ENCODE data around the gene SLC36A2. TPM values are rescaled to one million over a fixed set of nuclear protein-coding genes. Genes with fewer than 3 reads are reported as not detected.

Gene SLC36A2
- total RNA-seq, 2 donors from 2014 or later: not detected

GRCh38 chr5:151351671-151352070 lies 4.3 kb upstream of the SLC36A2 start:
- H3K27ac Mint-ChIP-seq: no peak overlapping the region
- DNase-seq: no peak
- no peaks in the 10 kb centered on the region for H3K4me1 Mint-ChIP-seq
- peaks cover 49% of the 10 kb centered on the region for H3K27me3 Mint-ChIP-seq
- H3K4me3 Mint-ChIP-seq: no peak overlapping the region
- H3K9me3 ChIP-seq (ENCODE audit: control insufficient read depth, low read length, poor library complexity, severe bottlenecking): no peaks in the 10 kb centered on the region
- ATAC-seq: no peak
- peaks cover 2% of the 10 kb centered on the region for H3K36me3 Mint-ChIP-seq (ENCODE audit: low read depth)

- Mint-ChIP-seq H3K27me3 (peaks cover 62% of the 10 kb centered on the region), H3K4me1 (no peaks in the 10 kb centered on the region), H3K4me3 (no peak overlapping the region), H3K36me3 (ENCODE audit: low read depth) (peaks cover 2% of the 10 kb centered on the region), H3K27ac (no peak overlapping the region)
- no peaks in the 10 kb centered on the region for H3K9me3 ChIP-seq (ENCODE audit: control insufficient read depth, low read length, poor library complexity, severe bottlenecking)
- DNase-seq (no peak), ATAC-seq (no peak)
These were observed 1.4 kb upstream of the SLC36A2 start for GRCh38 chr5:151348789-151349188.

DNA sequence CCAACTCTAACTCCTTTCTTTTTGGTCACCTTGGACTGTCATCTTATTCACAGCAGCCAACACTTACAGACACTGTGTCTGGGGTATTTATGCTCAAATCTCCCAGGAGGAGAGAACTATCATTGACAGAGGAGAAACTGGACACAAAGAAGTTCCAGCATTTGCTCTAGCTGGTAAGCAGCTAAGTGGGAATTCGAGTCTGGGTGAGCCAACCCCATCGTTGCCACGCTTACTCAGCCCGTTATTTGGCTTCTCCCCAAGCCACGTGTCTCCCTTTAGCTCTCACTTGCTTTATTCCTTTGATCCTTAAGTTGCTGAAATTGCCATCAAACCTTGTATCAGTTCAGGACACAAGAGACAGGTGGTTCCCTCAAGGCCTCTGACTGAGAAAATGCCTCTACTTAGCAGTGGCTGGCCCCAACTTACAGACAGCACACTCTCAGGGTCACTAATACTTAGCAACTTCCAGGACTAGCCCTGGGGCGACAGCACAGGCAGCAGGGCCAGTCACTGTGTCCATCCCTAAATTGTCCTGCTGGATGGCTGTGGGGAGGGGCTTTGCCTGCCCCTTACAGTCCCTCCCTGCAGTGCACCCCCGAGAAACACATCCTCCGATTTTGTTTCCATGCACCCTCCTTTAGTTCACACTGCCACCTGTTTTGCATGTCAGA lies 1.4 kb downstream of the SLC36A2 start:
- DNase-seq: no peak
- no peaks in the 10 kb centered on the region for H3K36me3 Mint-ChIP-seq (ENCODE audit: low read depth)
- H3K9me3 ChIP-seq (ENCODE audit: control insufficient read depth, low read length, poor library complexity, severe bottlenecking): no peaks in the 10 kb centered on the region
- no peak for ATAC-seq
- peaks cover 84% of the 10 kb centered on the region for H3K27me3 Mint-ChIP-seq
- no peak overlapping the region for H3K4me3 Mint-ChIP-seq
- H3K27ac Mint-ChIP-seq: no peak overlapping the region
- H3K4me1 Mint-ChIP-seq: no peaks in the 10 kb centered on the region

DNA sequence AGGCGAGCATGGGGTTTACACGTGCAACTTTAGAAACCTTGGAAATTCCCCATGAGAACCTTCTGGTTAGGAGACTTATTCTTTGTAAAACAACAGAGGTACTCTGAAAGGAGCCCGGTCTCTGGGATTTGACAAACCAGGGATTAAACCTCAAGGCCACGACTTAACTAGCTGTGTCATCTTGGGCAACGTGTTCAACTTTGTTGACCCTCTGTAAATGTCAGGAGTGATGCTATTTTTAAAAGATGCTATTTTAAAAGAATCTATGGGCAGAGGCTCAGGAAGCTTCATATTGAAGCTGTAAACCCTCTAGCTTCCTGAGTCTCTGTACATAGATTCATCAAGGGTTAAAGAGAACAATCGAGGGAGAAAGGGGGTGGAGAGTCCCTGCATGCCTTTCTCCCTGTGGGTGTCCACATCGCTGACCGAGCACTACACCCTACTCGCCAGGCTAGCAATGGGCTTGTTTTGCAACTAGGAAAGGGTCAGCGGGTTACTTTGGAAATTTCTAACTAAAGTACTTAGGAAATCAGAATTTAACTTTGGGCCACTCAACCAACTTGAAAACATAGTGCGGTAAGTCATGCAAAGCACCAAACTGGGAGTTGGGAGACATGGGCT lies 2.1 kb downstream of the SLC36A2 start:
- no peak for DNase-seq

GRCh38 chr5:151344088-151344487 lies 3.3 kb downstream of the SLC36A2 start:
- no peaks in the 10 kb centered on the region for H3K9me3 ChIP-seq (ENCODE audit: control insufficient read depth, low read length, poor library complexity, severe bottlenecking)
- no peak overlapping the region for H3K4me3 Mint-ChIP-seq
- no peaks in the 10 kb centered on the region for H3K36me3 Mint-ChIP-seq (ENCODE audit: low read depth)
- H3K27me3 Mint-ChIP-seq: peaks cover 74% of the 10 kb centered on the region
- H3K27ac Mint-ChIP-seq: no peak overlapping the region
- no peak for DNase-seq
- no peaks in the 10 kb centered on the region for H3K4me1 Mint-ChIP-seq
- no peak for ATAC-seq

More for the DNA sequence above, 2.1 kb downstream of the SLC36A2 start:
- no peaks in the 10 kb centered on the region for H3K36me3 Mint-ChIP-seq (ENCODE audit: low read depth)
- peaks cover 81% of the 10 kb centered on the region for H3K27me3 Mint-ChIP-seq
- H3K9me3 ChIP-seq (ENCODE audit: control insufficient read depth, low read length, poor library complexity, severe bottlenecking): no peaks in the 10 kb centered on the region
- ATAC-seq: no peak
- H3K4me3 Mint-ChIP-seq: no peak overlapping the region
- H3K4me1 Mint-ChIP-seq: no peaks in the 10 kb centered on the region
- H3K27ac Mint-ChIP-seq: no peak overlapping the region

DNA sequence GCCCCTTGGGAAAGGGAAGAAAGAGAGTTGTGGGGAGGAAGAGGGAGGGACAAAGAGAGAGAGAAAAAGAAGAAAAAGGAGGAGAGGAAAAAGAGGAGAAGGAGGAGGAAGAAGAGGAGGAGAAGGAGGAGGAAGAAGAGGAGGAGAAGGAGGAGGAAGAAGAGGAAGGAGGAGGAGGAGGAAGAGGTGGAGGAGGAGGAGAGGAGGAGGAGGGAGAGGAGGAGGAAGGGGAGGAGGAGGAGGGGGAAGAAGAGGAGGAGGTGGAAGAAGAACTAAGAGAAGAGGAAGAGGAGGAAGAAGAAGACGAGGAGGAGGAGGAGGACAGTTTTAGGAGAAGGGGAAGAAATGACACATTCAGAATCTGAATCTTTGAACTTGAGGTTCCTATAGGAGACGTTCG lies 7.4 kb downstream of the SLC36A2 start:
- ATAC-seq (no peak), DNase-seq (no peak)
- no peak overlapping the region for H3K27ac Mint-ChIP-seq
- H3K4me1 Mint-ChIP-seq: no peaks in the 10 kb centered on the region
- H3K9me3 ChIP-seq (ENCODE audit: control insufficient read depth, low read length, poor library complexity, severe bottlenecking): no peaks in the 10 kb centered on the region
- no peak overlapping the region for H3K4me3 Mint-ChIP-seq
- H3K27me3 Mint-ChIP-seq: peaks cover 52% of the 10 kb centered on the region
- no peaks in the 10 kb centered on the region for H3K36me3 Mint-ChIP-seq (ENCODE audit: low read depth)

DNA sequence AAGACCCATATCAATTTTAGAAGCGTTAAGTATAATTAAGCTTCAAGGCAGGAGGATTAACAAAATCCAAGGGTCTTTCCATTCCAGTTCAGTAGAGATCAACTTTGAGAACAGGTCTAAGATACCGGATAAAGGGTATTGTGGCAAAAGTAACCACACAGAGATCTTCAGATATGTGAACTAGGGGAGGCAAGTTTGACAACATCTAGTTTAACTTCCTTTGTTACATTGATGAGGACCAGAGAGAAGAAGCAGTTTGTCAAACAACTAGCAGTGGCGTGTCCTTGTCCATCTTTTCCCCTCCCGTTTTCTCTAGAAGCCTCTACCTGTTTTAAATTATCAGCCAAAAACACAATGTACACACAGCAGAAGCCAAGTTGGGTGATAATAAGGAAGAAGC lies 8.6 kb downstream of the SLC36A2 start:
- DNase-seq: no peak

DNA sequence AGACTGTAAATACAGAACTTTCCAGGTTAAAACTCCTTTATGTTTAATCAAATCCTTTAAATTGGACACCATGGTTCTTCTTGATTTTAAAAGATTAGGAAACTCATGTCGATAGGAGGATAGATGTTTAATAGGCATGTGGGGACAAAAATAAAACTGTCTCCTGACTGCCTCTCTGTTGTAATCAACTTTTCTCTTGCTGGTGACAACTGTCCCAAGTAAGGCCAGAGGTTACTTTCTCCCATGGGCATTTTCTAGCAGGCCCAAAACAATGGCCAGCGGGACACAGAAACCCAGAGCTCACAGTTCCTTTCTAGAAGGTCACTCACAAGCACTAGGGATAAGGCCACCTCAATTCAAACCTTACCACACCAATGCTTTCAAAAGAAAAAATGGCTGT lies 14.5 kb downstream of the SLC36A2 start:
- no peaks in the 10 kb centered on the region for H3K9me3 ChIP-seq (ENCODE audit: control insufficient read depth, low read length, poor library complexity, severe bottlenecking)
- no peak for ATAC-seq
- DNase-seq: no peak
- Mint-ChIP-seq H3K27ac (no peak overlapping the region), H3K36me3 (ENCODE audit: low read depth) (no peaks in the 10 kb centered on the region), H3K4me1 (no peaks in the 10 kb centered on the region), H3K4me3 (no peak overlapping the region), H3K27me3 (peaks cover 20% of the 10 kb centered on the region)

More for the DNA sequence above, 8.6 kb downstream of the SLC36A2 start:
- ATAC-seq: no peak
- Mint-ChIP-seq H3K36me3 (ENCODE audit: low read depth) (no peaks in the 10 kb centered on the region), H3K27me3 (peaks cover 43% of the 10 kb centered on the region), H3K27ac (no peak overlapping the region), H3K4me3 (no peak overlapping the region), H3K4me1 (no peaks in the 10 kb centered on the region)
- H3K9me3 ChIP-seq (ENCODE audit: control insufficient read depth, low read length, poor library complexity, severe bottlenecking): no peaks in the 10 kb centered on the region

GRCh38 chr5:151328734-151329133 lies 18.6 kb downstream of the SLC36A2 start:
- H3K27me3 Mint-ChIP-seq: peaks cover 32% of the 10 kb centered on the region
- ATAC-seq: no peak
- no peak overlapping the region for H3K4me3 Mint-ChIP-seq
- no peak for DNase-seq
- peaks cover 2% of the 10 kb centered on the region for H3K36me3 Mint-ChIP-seq (ENCODE audit: low read depth)
- H3K9me3 ChIP-seq (ENCODE audit: control insufficient read depth, low read length, poor library complexity, severe bottlenecking): no peaks in the 10 kb centered on the region
- H3K4me1 Mint-ChIP-seq: no peaks in the 10 kb centered on the region
- H3K27ac Mint-ChIP-seq: no peak overlapping the region

- peaks cover 2% of the 10 kb centered on the region for H3K36me3 Mint-ChIP-seq (ENCODE audit: low read depth)
- DNase-seq: no peak
- peaks cover 36% of the 10 kb centered on the region for H3K27me3 Mint-ChIP-seq
- no peaks in the 10 kb centered on the region for H3K4me1 Mint-ChIP-seq
- H3K27ac Mint-ChIP-seq: no peak overlapping the region
- no peaks in the 10 kb centered on the region for H3K9me3 ChIP-seq (ENCODE audit: control insufficient read depth, low read length, poor library complexity, severe bottlenecking)
- no peak for ATAC-seq
- no peak overlapping the region for H3K4me3 Mint-ChIP-seq
These were observed 19.8 kb downstream of the SLC36A2 start for GRCh38 chr5:151327585-151327984.

DNA sequence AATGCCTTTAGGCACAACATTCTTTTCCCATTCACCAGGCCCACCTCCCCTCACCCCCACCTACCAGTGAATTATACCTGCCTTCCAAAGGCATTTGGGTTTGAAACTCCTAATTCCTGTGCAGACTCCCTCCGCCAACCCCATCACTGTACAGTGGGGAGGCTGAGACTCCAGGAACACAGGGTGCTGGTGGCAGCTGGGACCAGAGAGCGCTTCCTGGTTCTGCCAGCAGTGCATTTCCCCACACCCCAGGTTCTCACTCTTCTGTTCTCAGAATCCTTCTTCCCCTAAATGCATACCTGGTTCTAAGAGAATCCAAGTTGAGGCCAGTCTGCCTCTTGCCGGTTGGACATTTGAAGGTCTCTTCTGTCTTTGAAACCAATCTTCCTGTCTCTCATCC lies 21.1 kb downstream of the SLC36A2 start:
- no peaks in the 10 kb centered on the region for H3K9me3 ChIP-seq (ENCODE audit: control insufficient read depth, low read length, poor library complexity, severe bottlenecking)
- Mint-ChIP-seq H3K4me3 (no peak overlapping the region), H3K27me3 (peaks cover 36% of the 10 kb centered on the region), H3K36me3 (ENCODE audit: low read depth) (peaks cover 2% of the 10 kb centered on the region), H3K27ac (no peak overlapping the region), H3K4me1 (no peaks in the 10 kb centered on the region)
- ATAC-seq: no peak
- no peak for DNase-seq

DNA sequence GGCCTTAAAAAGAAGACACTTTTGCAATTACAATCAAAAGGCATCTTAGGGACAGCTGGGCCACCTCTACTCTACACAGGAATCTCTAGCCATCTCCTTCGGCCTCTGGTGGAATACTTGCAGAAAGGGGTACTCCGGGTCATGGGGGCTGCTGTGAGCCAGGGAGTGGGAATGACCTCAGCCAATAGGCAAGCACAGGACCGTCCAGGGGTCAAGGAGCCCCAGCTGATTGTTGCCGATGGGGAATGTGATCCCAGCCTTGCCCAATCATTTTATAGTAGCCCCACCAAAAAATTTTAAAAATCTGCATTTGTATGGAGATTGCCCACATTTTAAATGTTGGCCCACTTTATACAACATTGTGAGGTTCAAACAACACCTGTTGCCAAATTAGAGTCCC lies 26.9 kb downstream of the SLC36A2 start:
- no peak overlapping the region for H3K4me3 Mint-ChIP-seq
- peaks cover 21% of the 10 kb centered on the region for H3K27me3 Mint-ChIP-seq
- no peaks in the 10 kb centered on the region for H3K36me3 Mint-ChIP-seq (ENCODE audit: low read depth)
- ATAC-seq: no peak
- peaks cover 4% of the 10 kb centered on the region for H3K4me1 Mint-ChIP-seq
- no peak for DNase-seq
- no peaks in the 10 kb centered on the region for H3K9me3 ChIP-seq (ENCODE audit: control insufficient read depth, low read length, poor library complexity, severe bottlenecking)
- no peak overlapping the region for H3K27ac Mint-ChIP-seq

DNA sequence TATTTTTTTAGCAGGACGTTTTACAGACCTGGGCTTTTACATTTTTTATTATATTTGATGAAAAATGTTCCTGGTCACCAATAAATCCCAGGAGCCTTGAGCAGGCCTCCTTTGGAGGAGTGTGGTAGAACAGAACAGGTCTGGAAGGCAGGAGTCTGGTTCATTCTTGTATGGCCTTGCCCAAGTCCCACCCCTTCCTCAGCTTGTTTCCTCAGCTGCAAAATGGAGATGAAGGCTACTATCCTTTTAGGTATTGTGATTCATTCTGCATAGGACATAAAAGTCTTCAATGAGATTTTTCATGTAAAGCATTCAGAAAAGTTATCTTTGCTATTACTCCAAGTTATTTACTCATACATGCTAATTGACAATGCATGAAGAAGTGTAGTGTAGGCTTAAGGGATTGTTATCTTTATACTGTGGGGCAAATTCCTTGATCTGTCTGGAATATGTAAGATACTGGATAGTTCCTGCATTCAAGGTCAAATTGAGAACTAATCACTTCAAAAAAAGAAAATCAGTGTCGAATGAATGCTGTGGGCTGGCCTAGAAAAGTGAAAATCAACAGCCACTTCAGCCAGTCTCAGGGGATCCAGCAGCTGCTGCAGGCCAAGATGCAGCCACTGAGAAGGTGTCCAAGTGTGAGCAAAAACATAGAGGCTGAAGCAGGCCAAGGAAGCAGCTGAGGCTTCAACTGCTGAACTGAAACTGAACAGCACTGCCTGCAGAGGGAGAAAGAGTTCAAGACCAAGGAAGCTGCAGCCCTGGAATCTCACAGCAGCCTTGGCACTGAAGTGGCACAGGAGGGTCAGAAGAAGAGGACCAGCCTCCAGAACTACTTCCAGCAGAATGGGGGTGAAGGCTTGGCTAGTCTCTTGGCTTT lies 28.3 kb downstream of the SLC36A2 start:
- no peak overlapping the region for H3K4me3 Mint-ChIP-seq
- H3K36me3 Mint-ChIP-seq (ENCODE audit: low read depth): no peaks in the 10 kb centered on the region
- DNase-seq (no peak), ATAC-seq (no peak)
- H3K4me1 Mint-ChIP-seq: peaks cover 4% of the 10 kb centered on the region
- H3K27ac Mint-ChIP-seq: no peak overlapping the region
- peaks cover 28% of the 10 kb centered on the region for H3K27me3 Mint-ChIP-seq
- no peaks in the 10 kb centered on the region for H3K9me3 ChIP-seq (ENCODE audit: control insufficient read depth, low read length, poor library complexity, severe bottlenecking)
